GM19240 (cell line): Measurements from ENCODE around the gene DMC1.

Experiments used
- DNase-seq: peaks from one replicate; pipeline ENCODE4 v3.0.0; 2011; ENCODE audit warnings: low spot score; ENCODE audit not compliant: insufficient read length

The DMC1 gene

GRCh38 chr22:38567531-38568285 lies 2.3 kb downstream of the DMC1 start:
- no peak for DNase-seq

- DNase-seq, result no peak
Measured at GRCh38 chr22:38566726-38567504, 3.1 kb downstream of the DMC1 start.

- no peak for DNase-seq
Measured at GRCh38 chr22:38565441-38565840, 4.5 kb downstream of the DMC1 start.

- no peak for DNase-seq
Measured at GRCh38 chr22:38564669-38565068, 5.3 kb downstream of the DMC1 start.

- no peak for DNase-seq
Measured at GRCh38 chr22:38554281-38554680, 15.7 kb downstream of the DMC1 start.

- no peak for DNase-seq
Measured at GRCh38 chr22:38549101-38549894, 20.7 kb downstream of the DMC1 start.

- DNase-seq, result no peak
Measured at GRCh38 chr22:38540701-38541100, 29.3 kb downstream of the DMC1 start.

- DNase-seq, result no peak
Measured at GRCh38 chr22:38531251-38531938, 38.6 kb downstream of the DMC1 start.

GRCh38 chr22:38524429-38524828 lies 45.6 kb downstream of the DMC1 start:
- no peak for DNase-seq

GRCh38 chr22:38523479-38523878 lies 46.5 kb downstream of the DMC1 start:
- no peak for DNase-seq

GRCh38 chr22:38523029-38523428 lies 47.0 kb downstream of the DMC1 start:
- DNase-seq, result no peak

GRCh38 chr22:38519453-38520250 lies 50.3 kb downstream of the DMC1 start:
- DNase-seq, result no peak

- DNase-seq, result no peak
Measured at GRCh38 chr22:38518620-38519019, 51.4 kb downstream of the DMC1 start.

- DNase-seq, result no peak
Measured at GRCh38 chr22:38513063-38513462, 56.9 kb downstream of the DMC1 start.

- no peak for DNase-seq
Measured at GRCh38 chr22:38510416-38510970, 59.5 kb downstream of the DMC1 start.

GRCh38 chr22:38506118-38506962 lies 63.6 kb downstream of the DMC1 start, which contains the start of gene DDX17:
TSS of gene DDX17 (minus strand) at chr22:38506311.
- peak; percentile 45 for DNase-seq

- no peak for DNase-seq
Measured at GRCh38 chr22:38505541-38506117, 64.4 kb downstream of the DMC1 start.

GRCh38 chr22:38504731-38505540 lies 65.0 kb downstream of the DMC1 start:
- no peak for DNase-seq
